Measurements from ENCODE around the gene C2CD4C.

C2CD4C gene

GRCh38 chr19:369876-370275 is 39.1 kb downstream of the C2CD4C start:
- H3K9me3 ChIP-seq, result no peaks in the 10 kb centered on the region
- no peaks in the 10 kb centered on the region for H3K4me1 ChIP-seq
- no peaks in the 10 kb centered on the region for H3K36me3 ChIP-seq
- DNase-seq, result no peak
- no peak overlapping the region for H3K4me3 ChIP-seq (ENCODE audit: low read depth, low read length)
- no peak for TF ChIP-seq CTCF (IDR thresholded peaks at IDR 0.05; ENCODE audit: low read depth, low read length)
- H3K27me3 ChIP-seq, result peaks cover 15% of the 10 kb centered on the region

GRCh38 chr19:369256-369655 is 39.7 kb downstream of the C2CD4C start:
- TF ChIP-seq CTCF (IDR thresholded peaks at IDR 0.05; ENCODE audit: low read depth, low read length), result no peak
- Histone ChIP-seq H3K27me3 (peaks cover 15% of the 10 kb centered on the region), H3K4me3 (ENCODE audit: low read depth, low read length) (no peak overlapping the region), H3K4me1 (no peaks in the 10 kb centered on the region), H3K9me3 (no peaks in the 10 kb centered on the region), H3K36me3 (no peaks in the 10 kb centered on the region)
- DNase-seq, result no peak

- no peak for DNase-seq
- H3K27me3 ChIP-seq, result peaks cover 11% of the 10 kb centered on the region
- H3K9me3 ChIP-seq, result no peaks in the 10 kb centered on the region
- H3K36me3 ChIP-seq, result no peaks in the 10 kb centered on the region
- no peak overlapping the region for H3K4me3 ChIP-seq (ENCODE audit: low read depth, low read length)
- no peaks in the 10 kb centered on the region for H3K4me1 ChIP-seq
- no peak for TF ChIP-seq CTCF (IDR thresholded peaks at IDR 0.05; ENCODE audit: low read depth, low read length)
Measured at GRCh38 chr19:368630-369024, 40.3 kb downstream of the C2CD4C start.

- Histone ChIP-seq H3K9me3 (no peaks in the 10 kb centered on the region), H3K27me3 (peaks cover 11% of the 10 kb centered on the region), H3K4me1 (no peaks in the 10 kb centered on the region), H3K36me3 (no peaks in the 10 kb centered on the region), H3K4me3 (ENCODE audit: low read depth, low read length) (no peak overlapping the region)
- DNase-seq, result no peak
- no peak for TF ChIP-seq CTCF (IDR thresholded peaks at IDR 0.05; ENCODE audit: low read depth, low read length)
Measured at GRCh38 chr19:367963-368629, 40.9 kb downstream of the C2CD4C start.

GRCh38 chr19:367561-367960 is 41.4 kb downstream of the C2CD4C start:
- no peaks in the 10 kb centered on the region for H3K36me3 ChIP-seq
- peaks cover 10% of the 10 kb centered on the region for H3K27me3 ChIP-seq
- no peak for DNase-seq
- H3K9me3 ChIP-seq, result no peaks in the 10 kb centered on the region
- no peak overlapping the region for H3K4me3 ChIP-seq (ENCODE audit: low read depth, low read length)
- TF ChIP-seq CTCF (IDR thresholded peaks at IDR 0.05; ENCODE audit: low read depth, low read length), result no peak
- H3K4me1 ChIP-seq, result no peaks in the 10 kb centered on the region

GRCh38 chr19:366951-367350 is 42.0 kb downstream of the C2CD4C start:
- H3K27me3 ChIP-seq, result peaks cover 5% of the 10 kb centered on the region
- TF ChIP-seq CTCF (IDR thresholded peaks at IDR 0.05; ENCODE audit: low read depth, low read length), result no peak
- H3K4me3 ChIP-seq (ENCODE audit: low read depth, low read length), result no peak overlapping the region
- DNase-seq, result no peak
- no peaks in the 10 kb centered on the region for H3K9me3 ChIP-seq
- no peaks in the 10 kb centered on the region for H3K4me1 ChIP-seq
- H3K36me3 ChIP-seq, result no peaks in the 10 kb centered on the region

All from BE2C (cell line).